Measurements from ENCODE around the gene MATK.

GRCh38 chr19:3809881-3810707 lies 23.9 kb upstream of the MATK start:
- no peak for TF ChIP-seq TAF1 (IDR thresholded peaks at IDR 0.05; ENCODE audit: borderline replicate concordance, insufficient read depth, low read length)
- TF ChIP-seq POLR2AphosphoS5 (IDR thresholded peaks at IDR 0.05; ENCODE audit: low read depth, low read length): no peak

All from PFSK-1 (cell line).